SIG-M5 (cell line): Measurements from ENCODE around the gene SRPX2.
"Not testable (repeated sequence)": the region's sequence is repeated elsewhere in the genome, so short reads cannot be mapped to it uniquely, and the experiment has no call there.

Source experiments
- DNase-seq: peaks from one replicate; lab custom pipeline; 2025; lab: John Stamatoyannopoulos, UW

SRPX2 gene

GRCh38 chrX:100696699-100697351, 52.8 kb downstream of the SRPX2 start:
- DNase-seq = no peak

GRCh38 chrX:100698551-100698950, 54.6 kb downstream of the SRPX2 start:
- no peak for DNase-seq

- no peak for DNase-seq
These were observed 56.8 kb downstream of the SRPX2 start for GRCh38 chrX:100700809-100701208.

GRCh38 chrX:100704581-100705203, 60.7 kb downstream of the SRPX2 start:
- DNase-seq = no peak

GRCh38 chrX:100710816-100711215, 66.8 kb downstream of the SRPX2 start:
- no peak for DNase-seq

- DNase-seq = no peak
These were observed 73.4 kb downstream of the SRPX2 start for GRCh38 chrX:100717363-100717762.

- no peak for DNase-seq
These were observed 75.1 kb downstream of the SRPX2 start for GRCh38 chrX:100719139-100719538.

GRCh38 chrX:100720301-100720700, 76.3 kb downstream of the SRPX2 start:
- no peak for DNase-seq

- DNase-seq = no peak
These were observed 77.3 kb downstream of the SRPX2 start for GRCh38 chrX:100721328-100721727.

GRCh38 chrX:100724006-100724405, 80.0 kb downstream of the SRPX2 start:
- DNase-seq = not testable (repeated sequence)
